Measurements from ENCODE around the gene RAP1A.
"Not testable (repeated sequence)": the region's sequence is repeated elsewhere in the genome, so short reads cannot be mapped to it uniquely, and the experiment has no call there.

The RAP1A gene

DNA sequence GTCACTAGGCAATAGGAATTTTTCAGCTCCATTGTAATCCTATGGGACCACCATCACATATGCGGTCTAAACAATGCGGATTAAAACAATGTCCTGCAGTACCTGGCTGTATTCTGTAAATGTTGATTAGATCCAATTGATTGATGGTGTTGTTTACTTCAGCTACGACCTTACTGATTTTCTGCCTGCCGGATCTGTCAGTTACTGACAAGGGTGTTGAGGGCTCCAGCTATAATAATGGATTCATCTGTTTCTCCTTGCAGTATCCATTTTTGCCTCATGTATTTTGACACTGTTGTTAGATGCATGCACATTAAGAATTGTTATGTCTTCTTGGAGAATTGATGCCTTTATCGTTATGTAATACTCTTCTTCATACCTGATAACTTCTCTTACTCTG lies 39.0 kb downstream of the RAP1A start:
- peaks cover 5% of the 10 kb centered on the region for H3K36me3 Mint-ChIP-seq
- H3K27ac Mint-ChIP-seq = peak overlapping the region; percentile 36
- peaks cover 57% of the 10 kb centered on the region for H3K4me1 Mint-ChIP-seq
- H3K27me3 Mint-ChIP-seq = no peaks in the 10 kb centered on the region
- peak overlapping the region; percentile 52 for H3K4me3 Mint-ChIP-seq
- no peaks in the 10 kb centered on the region for H3K9me3 Mint-ChIP-seq

DNA sequence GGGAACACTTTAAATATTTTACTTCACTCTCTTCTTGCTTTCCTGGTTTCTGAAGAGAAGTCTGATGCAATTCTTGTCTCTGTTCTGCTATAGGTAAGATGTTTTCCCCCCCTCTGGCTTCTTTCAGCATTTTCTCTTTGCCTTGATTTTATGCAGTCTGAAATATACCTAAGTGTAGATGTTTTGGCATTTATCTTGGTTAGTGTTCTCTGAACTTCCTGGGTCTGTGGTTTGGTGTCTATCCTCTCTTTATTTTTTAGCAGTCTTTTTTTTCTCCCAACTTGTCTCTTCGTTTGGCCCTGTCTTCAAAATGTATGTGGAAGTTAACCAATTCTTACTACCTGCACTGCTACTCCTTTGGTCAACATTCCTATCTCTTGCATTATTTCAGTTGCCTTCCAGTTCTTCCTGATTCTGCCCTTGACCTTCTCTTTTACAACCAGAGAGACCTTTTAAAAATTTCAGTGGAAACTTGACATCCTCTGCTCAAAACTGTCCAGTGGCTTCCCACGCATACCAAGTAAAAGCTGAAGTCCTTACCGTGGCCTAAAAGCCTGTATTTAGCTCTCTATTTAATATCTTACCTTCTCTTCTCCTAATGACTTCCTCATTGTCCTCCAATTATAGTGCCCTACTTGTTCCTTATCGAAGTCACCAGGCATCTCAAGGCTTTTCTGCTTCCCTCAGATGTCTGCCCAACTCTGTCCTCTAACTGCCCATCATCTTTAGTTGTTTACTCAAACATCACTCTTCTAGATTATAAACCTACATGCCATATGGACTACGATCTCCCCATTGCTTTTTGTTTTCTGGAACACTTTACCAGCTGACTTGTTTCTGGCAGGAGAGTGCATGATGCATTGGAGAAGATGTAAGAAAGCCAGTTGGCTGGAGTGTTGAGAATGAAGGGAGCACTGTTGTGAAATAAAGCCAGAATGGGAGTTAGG lies 40.9 kb downstream of the RAP1A start:
- Mint-ChIP-seq H3K9me3 (no peaks in the 10 kb centered on the region), H3K27me3 (no peaks in the 10 kb centered on the region), H3K27ac (no peak overlapping the region), H3K4me3 (no peak overlapping the region), H3K4me1 (peaks cover 61% of the 10 kb centered on the region), H3K36me3 (peaks cover 4% of the 10 kb centered on the region)

DNA sequence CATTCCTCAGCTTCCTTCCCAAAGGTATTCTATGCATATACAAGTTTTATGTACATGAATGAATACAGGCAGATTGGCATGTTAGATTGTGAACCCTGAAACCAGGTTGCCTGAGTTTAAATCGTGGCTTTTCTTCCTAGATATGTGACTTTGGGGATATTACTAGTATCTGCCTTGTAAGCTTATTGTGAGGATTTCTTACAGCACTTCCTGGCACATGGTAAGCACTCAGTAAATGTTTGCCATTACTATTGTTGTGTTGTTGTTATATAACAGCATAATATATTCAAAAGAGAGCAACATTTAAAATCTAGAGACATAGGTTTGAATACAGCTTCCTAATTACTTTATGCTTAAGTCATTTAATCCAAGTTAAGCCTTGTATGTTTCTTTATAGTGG lies 45.1 kb downstream of the RAP1A start:
- Mint-ChIP-seq H3K36me3 (peaks cover 9% of the 10 kb centered on the region), H3K4me3 (peak overlapping the region; percentile 34), H3K27me3 (no peaks in the 10 kb centered on the region), H3K27ac (peak overlapping the region; percentile 30), H3K4me1 (peaks cover 73% of the 10 kb centered on the region), H3K9me3 (no peaks in the 10 kb centered on the region)

DNA sequence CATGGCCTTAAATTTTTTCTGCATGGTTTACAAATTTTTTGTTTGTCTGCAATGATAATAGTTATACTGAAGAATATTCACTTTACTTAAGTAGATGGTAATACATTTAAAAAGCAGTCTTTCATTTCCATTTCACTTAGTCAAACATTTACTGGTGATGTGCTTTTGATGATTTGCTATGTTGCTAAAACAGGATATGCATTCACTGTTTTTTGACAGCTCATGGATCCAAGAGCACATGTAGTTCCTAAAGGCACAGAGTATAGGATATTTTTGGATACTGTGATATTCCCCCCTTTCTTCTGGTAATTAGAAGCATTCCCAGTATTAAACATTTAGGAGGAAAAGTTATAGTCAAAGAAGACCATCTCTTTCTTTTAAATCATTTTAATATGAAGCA lies 45.9 kb downstream of the RAP1A start:
- H3K36me3 Mint-ChIP-seq = peaks cover 9% of the 10 kb centered on the region
- H3K27ac Mint-ChIP-seq = peak overlapping the region; percentile 52
- H3K9me3 Mint-ChIP-seq = no peaks in the 10 kb centered on the region
- H3K4me1 Mint-ChIP-seq = peaks cover 82% of the 10 kb centered on the region
- H3K27me3 Mint-ChIP-seq = no peaks in the 10 kb centered on the region
- no peak overlapping the region for H3K4me3 Mint-ChIP-seq

DNA sequence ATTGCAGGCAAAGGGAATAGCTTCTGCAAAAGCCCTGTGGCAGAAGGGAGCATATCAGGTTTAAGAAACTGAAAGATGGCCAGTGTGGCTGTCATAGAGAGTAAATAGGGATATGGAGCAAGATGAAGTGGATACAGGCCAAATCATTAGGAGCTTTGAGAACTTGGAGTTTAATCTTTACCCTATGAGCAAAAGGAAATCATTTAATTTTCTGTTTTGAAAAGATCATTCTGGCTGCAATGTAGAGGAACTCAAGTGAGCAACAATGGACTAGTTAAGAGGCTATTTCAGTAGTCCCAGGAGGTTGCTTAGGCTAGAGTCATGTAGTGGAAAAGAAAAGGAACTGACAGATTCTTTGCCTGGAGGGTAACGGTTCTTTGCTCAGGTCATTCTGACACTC lies 47.2 kb downstream of the RAP1A start:
- H3K36me3 Mint-ChIP-seq = peaks cover 9% of the 10 kb centered on the region

DNA sequence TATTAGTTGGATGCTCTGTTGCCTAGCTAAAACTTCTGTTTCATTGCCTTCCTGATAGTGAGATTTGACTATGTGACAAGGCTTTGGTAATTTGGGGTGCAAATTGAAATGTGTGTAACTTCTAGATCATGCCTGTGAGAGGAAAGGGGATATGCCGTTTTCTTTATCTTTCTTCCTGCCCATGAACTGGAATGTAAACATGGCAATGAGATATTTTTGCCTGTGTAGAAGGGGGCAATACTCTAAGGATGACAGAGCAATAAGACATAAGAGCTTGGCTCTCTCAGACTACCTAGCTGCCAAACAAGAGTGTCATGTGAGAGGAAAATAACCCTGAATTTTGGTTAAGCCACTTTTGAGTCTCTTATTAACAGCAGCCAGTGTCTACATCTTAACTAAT lies 49.7 kb downstream of the RAP1A start:
- Mint-ChIP-seq H3K4me1 (peaks cover 93% of the 10 kb centered on the region), H3K4me3 (no peak overlapping the region), H3K36me3 (peaks cover 11% of the 10 kb centered on the region), H3K9me3 (peaks cover 2% of the 10 kb centered on the region), H3K27me3 (no peaks in the 10 kb centered on the region), H3K27ac (peak overlapping the region; percentile 49)

More for the DNA sequence above, 47.2 kb downstream of the RAP1A start:
- peaks cover 93% of the 10 kb centered on the region for H3K4me1 Mint-ChIP-seq
- H3K9me3 Mint-ChIP-seq = no peaks in the 10 kb centered on the region
- H3K4me3 Mint-ChIP-seq = no peak overlapping the region
- H3K27ac Mint-ChIP-seq = peak overlapping the region; percentile 41
- no peaks in the 10 kb centered on the region for H3K27me3 Mint-ChIP-seq

DNA sequence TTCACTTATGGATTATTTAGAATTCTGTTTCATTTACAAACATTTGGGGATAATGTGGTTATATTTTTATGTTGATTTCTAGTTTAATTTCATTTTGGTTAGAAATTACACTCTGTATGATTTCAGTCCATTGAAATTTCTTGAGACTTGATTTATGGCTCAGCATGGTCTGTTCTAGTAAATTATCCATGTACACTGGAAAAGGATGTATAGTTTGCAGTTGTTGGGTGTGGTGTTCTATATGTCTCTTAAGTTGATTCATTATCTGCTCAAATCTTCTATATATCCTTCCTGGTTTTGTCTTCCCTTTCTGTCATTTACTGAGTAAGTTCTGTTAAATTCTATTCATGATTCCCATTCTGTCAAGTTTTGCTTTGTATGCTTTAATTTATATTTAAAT lies 52.3 kb downstream of the RAP1A start:
- Mint-ChIP-seq H3K36me3 (peaks cover 24% of the 10 kb centered on the region), H3K9me3 (peaks cover 9% of the 10 kb centered on the region)

DNA sequence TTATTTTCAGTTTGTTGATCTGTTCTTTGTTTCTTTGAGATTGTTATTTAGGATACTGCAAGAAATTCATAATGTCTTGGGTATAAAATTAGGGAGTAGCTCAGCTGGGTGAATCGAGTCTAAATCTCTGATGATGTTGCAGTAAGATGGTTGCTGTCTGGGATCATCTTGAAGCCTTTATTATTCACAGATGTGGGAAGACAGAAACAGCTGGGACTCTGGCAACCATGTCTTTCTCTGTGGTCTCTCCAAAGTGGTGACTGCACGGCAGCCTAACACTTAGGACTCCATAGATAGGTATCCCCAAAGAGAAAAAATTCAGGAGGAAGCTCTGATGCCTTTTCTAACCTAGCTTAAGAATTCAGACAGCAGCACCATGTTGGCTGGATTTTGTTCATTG lies 52.7 kb downstream of the RAP1A start:
- H3K27ac Mint-ChIP-seq = peak overlapping the region; percentile 15
- H3K4me1 Mint-ChIP-seq = peaks cover 81% of the 10 kb centered on the region
- H3K9me3 Mint-ChIP-seq = peaks cover 9% of the 10 kb centered on the region
- no peaks in the 10 kb centered on the region for H3K27me3 Mint-ChIP-seq
- H3K36me3 Mint-ChIP-seq = peaks cover 26% of the 10 kb centered on the region
- peak overlapping the region; percentile 28 for H3K4me3 Mint-ChIP-seq

More for the DNA sequence above, 52.3 kb downstream of the RAP1A start:
- no peaks in the 10 kb centered on the region for H3K27me3 Mint-ChIP-seq
- no peak overlapping the region for H3K4me3 Mint-ChIP-seq
- peak overlapping the region; percentile 25 for H3K27ac Mint-ChIP-seq
- H3K4me1 Mint-ChIP-seq = peaks cover 80% of the 10 kb centered on the region

DNA sequence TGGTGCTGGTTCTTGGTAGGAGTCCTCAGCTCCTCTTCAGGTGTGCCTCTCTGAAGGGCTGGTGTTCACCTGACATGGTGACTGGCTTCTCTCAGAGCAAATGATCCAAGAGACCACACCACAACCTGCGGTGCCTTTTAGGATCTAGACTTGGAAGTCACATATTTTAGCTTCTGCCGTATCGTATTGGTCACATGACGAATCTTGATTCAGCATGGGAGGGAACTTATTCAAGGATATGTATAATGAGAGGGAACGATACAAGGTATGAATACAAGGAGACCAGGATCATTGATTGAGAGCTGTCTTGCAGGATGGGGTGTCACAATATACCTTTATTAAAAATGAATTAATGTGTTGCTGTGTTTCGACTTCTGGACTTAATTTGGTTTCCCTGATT lies 58.0 kb downstream of the RAP1A start:
- Mint-ChIP-seq H3K9me3 (peaks cover 9% of the 10 kb centered on the region), H3K4me1 (peaks cover 49% of the 10 kb centered on the region), H3K36me3 (peaks cover 42% of the 10 kb centered on the region)

DNA sequence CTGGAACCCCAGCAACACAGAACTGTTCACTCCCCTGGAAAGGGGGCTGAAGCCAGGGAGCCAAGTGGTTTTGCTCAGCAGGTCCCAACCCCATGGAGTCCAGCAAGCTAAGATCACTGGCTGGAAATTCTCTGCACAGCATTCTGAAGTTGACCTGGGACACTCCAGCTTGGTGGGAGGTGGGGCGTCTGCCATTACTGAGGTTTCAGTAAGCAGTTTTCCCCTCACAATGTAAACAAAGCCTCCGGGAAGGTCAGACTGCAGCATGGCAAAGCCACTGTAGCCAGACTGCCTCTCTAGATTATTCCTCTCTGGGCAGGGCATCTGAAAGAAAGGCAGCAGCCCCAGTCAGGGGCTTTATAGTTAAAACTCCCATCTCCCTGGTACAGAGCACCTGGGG lies 60.0 kb downstream of the RAP1A start:
- H3K36me3 Mint-ChIP-seq = peaks cover 48% of the 10 kb centered on the region
- H3K4me1 Mint-ChIP-seq = peaks cover 45% of the 10 kb centered on the region
- no peaks in the 10 kb centered on the region for H3K27me3 Mint-ChIP-seq
- H3K9me3 Mint-ChIP-seq = peaks cover 5% of the 10 kb centered on the region
- no peak overlapping the region for H3K4me3 Mint-ChIP-seq
- no peak overlapping the region for H3K27ac Mint-ChIP-seq

More for the DNA sequence above, 58.0 kb downstream of the RAP1A start:
- Mint-ChIP-seq H3K4me3 (no peak overlapping the region), H3K27ac (no peak overlapping the region), H3K27me3 (no peaks in the 10 kb centered on the region)

DNA sequence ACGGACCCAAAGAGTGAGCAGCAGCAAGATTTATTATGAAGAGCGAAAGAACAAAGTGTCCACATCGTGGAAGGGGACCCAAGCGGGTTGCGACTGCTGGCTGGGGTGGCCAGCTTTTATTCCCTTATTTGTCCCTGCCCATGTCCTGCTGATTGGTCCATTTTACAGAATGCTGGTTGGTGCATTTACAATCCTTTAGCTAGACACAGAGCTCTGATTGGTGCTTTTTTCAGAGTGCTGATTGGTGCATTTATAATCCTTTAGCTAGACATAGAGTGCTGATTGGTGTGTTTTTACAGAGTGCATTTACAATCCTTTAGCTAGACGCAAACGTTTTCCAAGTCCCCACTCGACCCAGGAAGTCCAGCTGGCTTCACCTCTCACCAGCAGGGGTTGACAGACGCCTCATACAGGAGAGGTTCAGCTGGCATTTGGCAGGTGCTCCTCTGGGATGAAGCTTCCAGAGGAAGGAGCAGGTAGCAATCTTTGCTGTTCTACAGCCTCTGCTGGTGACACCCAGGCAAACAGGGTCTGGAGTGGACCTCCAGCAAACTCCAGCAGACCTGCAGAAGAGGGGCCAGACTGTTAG lies 60.7 kb downstream of the RAP1A start:
- not testable (repeated sequence) for H3K27me3 Mint-ChIP-seq, H3K9me3 Mint-ChIP-seq, H3K27ac Mint-ChIP-seq, H3K4me3 Mint-ChIP-seq
- H3K4me1 Mint-ChIP-seq = peaks cover 41% of the 10 kb centered on the region
- peaks cover 47% of the 10 kb centered on the region for H3K36me3 Mint-ChIP-seq

DNA sequence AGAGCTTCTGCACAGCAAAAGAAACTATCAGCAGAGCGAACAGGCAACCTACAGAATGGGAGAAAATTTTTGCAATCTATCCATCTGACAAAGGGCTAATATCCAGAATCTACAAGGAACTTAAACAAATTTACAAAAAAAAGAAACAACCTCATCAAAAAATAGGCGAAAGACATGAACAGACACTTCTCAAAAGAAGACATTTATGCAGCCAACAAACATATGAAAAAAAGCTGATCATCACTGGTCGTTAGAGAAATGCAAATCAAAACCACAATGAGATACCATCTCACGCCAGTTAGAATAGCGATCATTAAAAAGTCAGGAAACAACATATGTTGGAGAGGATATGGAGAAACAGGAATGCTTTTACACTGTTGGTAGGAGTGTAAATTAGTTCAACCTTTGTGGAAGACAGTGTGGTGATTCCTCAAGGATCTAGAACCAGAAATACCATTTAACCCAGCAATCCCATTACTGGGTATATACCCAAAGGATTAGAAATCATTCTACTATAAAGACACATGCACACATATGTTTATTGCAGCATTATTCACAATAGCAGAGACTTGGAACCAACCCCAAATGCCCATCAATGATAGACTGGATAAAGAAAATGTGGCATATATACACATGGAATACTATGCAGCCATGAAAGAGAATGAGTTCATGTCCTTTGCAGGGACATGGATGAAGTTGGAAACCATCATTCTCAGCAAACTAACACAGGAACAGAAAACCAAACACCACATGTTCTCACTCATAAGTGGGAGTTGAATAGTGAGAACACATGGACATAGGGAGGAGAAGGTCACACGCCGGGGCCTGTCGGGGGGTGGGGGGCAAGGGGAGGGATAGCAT lies 65.9 kb downstream of the RAP1A start:
- not testable (repeated sequence) for H3K27me3 Mint-ChIP-seq, H3K4me3 Mint-ChIP-seq, H3K27ac Mint-ChIP-seq, H3K9me3 Mint-ChIP-seq
- Mint-ChIP-seq H3K36me3 (peaks cover 23% of the 10 kb centered on the region), H3K4me1 (peaks cover 75% of the 10 kb centered on the region)

DNA sequence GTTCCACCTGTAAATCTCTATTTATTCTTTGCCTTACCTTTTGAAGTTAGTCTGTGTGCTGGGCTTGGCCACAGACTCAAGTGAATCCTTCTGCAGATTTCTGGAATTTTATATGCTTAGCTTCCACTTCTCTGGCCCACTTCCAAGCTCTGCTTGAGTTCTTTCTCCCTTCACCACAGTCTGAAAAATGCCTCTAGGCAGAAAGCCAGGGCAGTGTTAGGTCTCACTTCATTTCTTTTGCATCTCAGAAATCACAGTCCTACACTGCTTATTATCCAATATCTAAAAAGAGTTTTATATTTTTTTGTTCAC lies 70.7 kb downstream of the RAP1A start:
- Mint-ChIP-seq H3K27me3 (no peaks in the 10 kb centered on the region), H3K27ac (peak overlapping the region; percentile 42), H3K4me1 (peaks cover 88% of the 10 kb centered on the region), H3K36me3 (peaks cover 21% of the 10 kb centered on the region), H3K9me3 (no peaks in the 10 kb centered on the region), H3K4me3 (no peak overlapping the region)

DNA sequence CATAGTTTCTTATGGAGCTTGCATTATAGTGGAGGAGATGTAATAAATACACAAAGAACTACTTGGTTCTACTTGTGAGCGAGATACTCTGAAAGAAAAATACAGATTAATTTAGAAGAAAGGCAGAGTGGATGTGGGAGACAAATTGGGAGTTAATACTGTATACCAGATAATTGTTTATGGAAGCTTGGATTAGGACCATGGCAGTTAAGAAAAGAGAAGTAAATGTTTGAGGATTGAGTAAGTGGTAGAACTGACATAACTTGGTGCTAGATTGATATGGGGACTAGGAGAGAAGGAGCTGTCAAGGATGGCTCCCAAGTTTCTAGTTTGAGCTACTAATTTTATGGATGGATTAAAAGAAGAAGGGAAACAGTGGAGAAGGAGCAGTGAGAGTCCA lies 72.3 kb downstream of the RAP1A start:
- Mint-ChIP-seq H3K27ac (peak overlapping the region; percentile 59), H3K4me3 (no peak overlapping the region), H3K27me3 (no peaks in the 10 kb centered on the region), H3K9me3 (no peaks in the 10 kb centered on the region), H3K36me3 (peaks cover 19% of the 10 kb centered on the region), H3K4me1 (peaks cover 84% of the 10 kb centered on the region)

DNA sequence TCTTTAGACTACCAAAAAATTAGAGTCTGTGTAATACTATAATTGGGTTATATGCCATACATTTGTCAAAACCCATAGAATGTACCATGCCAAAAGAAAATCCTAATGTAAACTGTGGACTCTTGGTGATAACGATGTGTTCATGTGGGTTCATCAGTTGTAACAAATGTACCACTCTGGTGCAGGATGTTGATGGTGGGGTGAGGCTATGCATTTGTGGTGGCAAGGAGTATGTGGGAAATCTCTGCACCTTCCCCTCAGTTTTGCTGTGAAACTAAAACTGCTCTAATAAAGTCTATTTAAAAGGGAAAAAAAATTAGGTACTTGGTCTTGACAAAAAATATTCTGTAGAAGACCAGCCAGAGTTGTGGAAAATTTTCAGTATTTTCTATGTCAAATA lies 76.2 kb downstream of the RAP1A start:
- Mint-ChIP-seq H3K36me3 (peaks cover 31% of the 10 kb centered on the region), H3K9me3 (no peaks in the 10 kb centered on the region), H3K27me3 (no peaks in the 10 kb centered on the region), H3K4me1 (peaks cover 60% of the 10 kb centered on the region), H3K4me3 (no peak overlapping the region), H3K27ac (peak overlapping the region; percentile 63)

DNA sequence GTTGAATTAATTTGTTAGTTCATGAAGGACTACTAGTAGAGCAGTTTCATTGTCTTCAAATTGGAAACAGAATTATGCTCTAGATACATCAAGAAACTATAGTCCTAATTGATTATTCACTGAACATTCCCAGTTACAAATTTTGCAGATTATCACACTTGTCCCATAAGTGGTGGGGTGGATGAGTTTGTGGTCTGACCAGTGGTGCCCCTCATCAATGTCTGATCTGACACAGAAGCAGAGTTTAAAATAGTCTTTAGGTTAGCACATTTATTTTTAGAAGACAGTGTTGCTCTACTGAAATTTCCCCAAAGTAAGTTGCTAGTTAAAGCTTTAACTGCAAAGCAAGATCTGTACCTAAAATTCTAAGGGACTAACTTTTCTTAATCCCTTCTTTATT lies 76.7 kb downstream of the RAP1A start:
- Mint-ChIP-seq H3K27me3 (no peaks in the 10 kb centered on the region), H3K27ac (peak overlapping the region; percentile 64), H3K4me3 (no peak overlapping the region), H3K36me3 (peaks cover 32% of the 10 kb centered on the region), H3K4me1 (peaks cover 55% of the 10 kb centered on the region), H3K9me3 (no peaks in the 10 kb centered on the region)

Measured in activated naive CD4-positive, alpha-beta T cell treated with anti-CD3 and anti-CD28 coated beads, Interleukin-2, amount 50 U/mL, for 24 hours (primary cell).